Panc1 (cell line): ENCODE results near the gene ARMC2. TPM values are rescaled to one million over a fixed set of nuclear protein-coding genes. Genes with fewer than 3 reads are reported as not detected.

ENCODE experiments used
- ATAC-seq: fragments of 200-7000 bp; cut with Tn5 transposase; 2 replicates; pipeline ENCODE4 v1.9.1; 2020; ENCODE audit warnings: mild to moderate bottlenecking, moderate library complexity
- BruUV-seq: library from RNA; stranded (reverse); fragments of 400-500 nt; replicated peaks from 2 replicates; lab custom pipeline; 2021; lab: Mats Ljungman, UMichigan
- CTCF ChIA-PET: fragments of 300-600 bp; sonication (Branson Sonifier 250); formaldehyde crosslinking; loops from one replicate; lab custom pipeline; 2022; ENCODE audit warnings: antibody characterized with exemption; lab: Charles Lee
- POLR2A ChIA-PET: fragments of 300-600 bp; sonication (Branson Sonifier 250); formaldehyde crosslinking; loops from one replicate; lab custom pipeline; 2022; ENCODE audit warnings: antibody characterized with exemption; lab: Charles Lee
- DNase-seq: peaks from one replicate; pipeline ENCODE4 v3.0.0-alpha.2; 2010; ENCODE audit warnings: low read depth, low spot score
- H3K27ac ChIP-seq: 2 replicates; pipeline ENCODE4 v1.5.1; 2011; ENCODE audit warnings: mild to moderate bottlenecking, low read length, inconsistent platforms
- H3K27me3 ChIP-seq: fragments of 200-500 bp; sonication (Bioruptor generic); 2 replicates; pipeline ENCODE4 v1.6.0; 2014; ENCODE audit warnings: low read length, inconsistent platforms; ENCODE audit not compliant: control insufficient read depth, insufficient read depth
- H3K36me3 ChIP-seq: fragments of 200-500 bp; sonication (Bioruptor generic); 2 replicates; pipeline ENCODE4 v1.5.1; 2014; ENCODE audit warnings: inconsistent platforms, mild to moderate bottlenecking, low read length, moderate library complexity; ENCODE audit not compliant: control insufficient read depth, insufficient read depth
- H3K4me1 ChIP-seq: 2 replicates; pipeline ENCODE4 v1.5.1; 2011; ENCODE audit warnings: inconsistent platforms, mild to moderate bottlenecking, low read length, moderate library complexity; ENCODE audit not compliant: control insufficient read depth, insufficient read depth
- H3K4me3 ChIP-seq, 2 experiments: 2 replicates each; pipeline ENCODE4 v1.5.1; 2011 to 2012; ENCODE audit warnings: low read depth in 2 of 2, low read length in 2 of 2, mild to moderate bottlenecking in 2 of 2, inconsistent platforms in 1 of 2, moderate library complexity in 1 of 2
- H3K9me3 ChIP-seq: fragments of 200-500 bp; sonication (Bioruptor generic); 2 replicates; pipeline ENCODE4 v1.5.1; 2014; ENCODE audit warnings: low read depth, mild to moderate bottlenecking, inconsistent platforms, low read length, moderate library complexity; ENCODE audit not compliant: control insufficient read depth, insufficient read depth
- POLR2AphosphoS5 ChIP-seq: IDR thresholded peaks from 2 replicates; pipeline ENCODE4 v1.6.1; 2012; ENCODE audit warnings: mild to moderate bottlenecking, low read depth, low read length, moderate library complexity
- SIN3A ChIP-seq: IDR thresholded peaks from 2 replicates; pipeline ENCODE4 v1.6.1; 2012; ENCODE audit warnings: low read depth, mild to moderate bottlenecking, low read length, moderate library complexity, borderline replicate concordance; ENCODE audit not compliant: insufficient read depth
- TCF7L2 ChIP-seq: IDR thresholded peaks from 2 replicates; pipeline ENCODE4 v1.6.1; 2011; ENCODE audit warnings: mild to moderate bottlenecking, low read depth, low read length, inconsistent platforms
- in situ Hi-C: cut with HindIII; loops from 2 replicates; pipeline ENCODE4 v1.10.0; 2016; ENCODE audit warnings: low sequenced_read_pairs, low pct_unique_long_range_greater_than_20kb
- intact Hi-C: fragments of 100-400 bp; cut with micrococcal nuclease; formaldehyde crosslinking; loops from one replicate; pipeline ENCODE4 v1.10.0; 2022; ENCODE audit not compliant: unreplicated experiment
- total RNA-seq: library from RNA; stranded (reverse); gene quantifications from one replicate; pipeline ENCODE4 v1.2.1, GENCODE V29; 2021; ENCODE audit not compliant: unreplicated experiment
- TF ChIP-seq, protein P1 (sequence below): fragments of 450-650 bp; IDR thresholded peaks from 2 replicates; pipeline ENCODE4 v1.5.1; 2017; ENCODE audit warnings: mild to moderate bottlenecking
- TF ChIP-seq, protein P2 (sequence below), 2 experiments: IDR thresholded peaks; 2 replicates each; pipeline ENCODE4 v1.6.1; 2011 to 2012; ENCODE audit warnings: low read depth in 2 of 2, control low read depth in 1 of 2, low read length in 1 of 2, mild to moderate bottlenecking in 1 of 2, moderate library complexity in 1 of 2; ENCODE audit not compliant: insufficient read depth in 1 of 2

ARMC2 gene
- total RNA-seq, 1 experiment from 2014 or later, result 9.3 TPM

DNA sequence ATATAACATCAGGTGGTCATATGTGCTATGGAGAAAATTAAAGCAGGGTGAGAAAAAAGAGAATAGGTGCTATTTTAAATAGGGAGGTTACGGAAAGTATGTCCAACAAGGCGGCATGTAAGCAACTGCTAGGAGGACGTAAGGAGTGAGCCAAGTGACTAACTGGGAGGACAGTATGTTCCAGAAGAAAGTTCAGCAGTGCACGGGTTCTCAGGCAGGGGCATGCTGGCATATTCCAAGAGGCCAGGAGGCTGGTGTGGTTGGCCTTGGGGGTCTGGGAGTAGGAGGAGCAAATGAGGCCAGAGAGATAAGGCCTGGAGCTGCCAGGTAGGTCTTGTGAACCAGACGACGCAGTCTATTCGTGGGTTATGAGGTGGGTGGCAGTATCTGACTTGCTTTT lies 112.4 kb downstream of the ARMC2 start:
- DNase-seq (no peak), ATAC-seq (no peak; the same call in 1 of the 2 replicates)
- Histone ChIP-seq H3K9me3 (no peaks in the 10 kb centered on the region), H3K27me3 (no peaks in the 10 kb centered on the region), H3K27ac (no peak overlapping the region), H3K36me3 (no peaks in the 10 kb centered on the region), H3K4me3 (no peak overlapping the region), H3K4me1 (no peaks in the 10 kb centered on the region)
- intact Hi-C loops (no loop called here), in situ Hi-C loops (no loop called here)
- CTCF ChIA-PET, result no interaction called here
- BruUV-seq, result no TSS peak
- POLR2A ChIA-PET, result no interaction called here
- TF ChIP-seq SIN3A (no peak), TCF7L2 (no peak), POLR2AphosphoS5 (no peak)
- TF ChIP-seq, protein P1, sequence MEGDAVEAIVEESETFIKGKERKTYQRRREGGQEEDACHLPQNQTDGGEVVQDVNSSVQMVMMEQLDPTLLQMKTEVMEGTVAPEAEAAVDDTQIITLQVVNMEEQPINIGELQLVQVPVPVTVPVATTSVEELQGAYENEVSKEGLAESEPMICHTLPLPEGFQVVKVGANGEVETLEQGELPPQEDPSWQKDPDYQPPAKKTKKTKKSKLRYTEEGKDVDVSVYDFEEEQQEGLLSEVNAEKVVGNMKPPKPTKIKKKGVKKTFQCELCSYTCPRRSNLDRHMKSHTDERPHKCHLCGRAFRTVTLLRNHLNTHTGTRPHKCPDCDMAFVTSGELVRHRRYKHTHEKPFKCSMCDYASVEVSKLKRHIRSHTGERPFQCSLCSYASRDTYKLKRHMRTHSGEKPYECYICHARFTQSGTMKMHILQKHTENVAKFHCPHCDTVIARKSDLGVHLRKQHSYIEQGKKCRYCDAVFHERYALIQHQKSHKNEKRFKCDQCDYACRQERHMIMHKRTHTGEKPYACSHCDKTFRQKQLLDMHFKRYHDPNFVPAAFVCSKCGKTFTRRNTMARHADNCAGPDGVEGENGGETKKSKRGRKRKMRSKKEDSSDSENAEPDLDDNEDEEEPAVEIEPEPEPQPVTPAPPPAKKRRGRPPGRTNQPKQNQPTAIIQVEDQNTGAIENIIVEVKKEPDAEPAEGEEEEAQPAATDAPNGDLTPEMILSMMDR, result no peak
- TF ChIP-seq, protein P2, sequence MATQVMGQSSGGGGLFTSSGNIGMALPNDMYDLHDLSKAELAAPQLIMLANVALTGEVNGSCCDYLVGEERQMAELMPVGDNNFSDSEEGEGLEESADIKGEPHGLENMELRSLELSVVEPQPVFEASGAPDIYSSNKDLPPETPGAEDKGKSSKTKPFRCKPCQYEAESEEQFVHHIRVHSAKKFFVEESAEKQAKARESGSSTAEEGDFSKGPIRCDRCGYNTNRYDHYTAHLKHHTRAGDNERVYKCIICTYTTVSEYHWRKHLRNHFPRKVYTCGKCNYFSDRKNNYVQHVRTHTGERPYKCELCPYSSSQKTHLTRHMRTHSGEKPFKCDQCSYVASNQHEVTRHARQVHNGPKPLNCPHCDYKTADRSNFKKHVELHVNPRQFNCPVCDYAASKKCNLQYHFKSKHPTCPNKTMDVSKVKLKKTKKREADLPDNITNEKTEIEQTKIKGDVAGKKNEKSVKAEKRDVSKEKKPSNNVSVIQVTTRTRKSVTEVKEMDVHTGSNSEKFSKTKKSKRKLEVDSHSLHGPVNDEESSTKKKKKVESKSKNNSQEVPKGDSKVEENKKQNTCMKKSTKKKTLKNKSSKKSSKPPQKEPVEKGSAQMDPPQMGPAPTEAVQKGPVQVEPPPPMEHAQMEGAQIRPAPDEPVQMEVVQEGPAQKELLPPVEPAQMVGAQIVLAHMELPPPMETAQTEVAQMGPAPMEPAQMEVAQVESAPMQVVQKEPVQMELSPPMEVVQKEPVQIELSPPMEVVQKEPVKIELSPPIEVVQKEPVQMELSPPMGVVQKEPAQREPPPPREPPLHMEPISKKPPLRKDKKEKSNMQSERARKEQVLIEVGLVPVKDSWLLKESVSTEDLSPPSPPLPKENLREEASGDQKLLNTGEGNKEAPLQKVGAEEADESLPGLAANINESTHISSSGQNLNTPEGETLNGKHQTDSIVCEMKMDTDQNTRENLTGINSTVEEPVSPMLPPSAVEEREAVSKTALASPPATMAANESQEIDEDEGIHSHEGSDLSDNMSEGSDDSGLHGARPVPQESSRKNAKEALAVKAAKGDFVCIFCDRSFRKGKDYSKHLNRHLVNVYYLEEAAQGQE (IDR thresholded peaks at IDR 0.05; ENCODE audit: insufficient read depth in 1 of 2, low read depth in 2 of 2, low read length in 1 of 2), result no peak

DNA sequence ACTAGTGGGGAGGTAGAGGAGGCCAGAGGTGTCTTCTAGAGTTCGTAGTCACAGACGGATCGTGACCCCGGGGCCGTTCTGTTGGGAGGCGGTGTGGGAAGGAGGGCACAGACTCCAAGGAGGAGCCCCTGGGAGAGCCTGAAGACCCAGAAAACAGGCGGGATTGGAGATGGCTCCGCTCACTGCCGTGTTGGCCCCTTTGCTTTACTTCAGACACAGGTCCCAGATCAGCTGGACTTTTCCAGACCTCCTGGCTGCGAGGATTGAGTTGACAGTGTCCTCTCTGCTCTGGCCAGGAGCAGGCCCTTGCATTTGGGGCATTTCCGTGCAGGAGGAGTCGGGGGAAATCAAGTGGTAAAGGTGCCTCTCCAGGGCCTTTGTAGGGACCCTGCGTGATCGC lies 112.9 kb downstream of the ARMC2 start:
- H3K27ac ChIP-seq, result no peak overlapping the region
- DNase-seq, result no peak
- CTCF ChIA-PET, result no interaction called here
- in situ Hi-C loops (no loop called here), intact Hi-C loops (no loop called here)
- no peaks in the 10 kb centered on the region for H3K27me3 ChIP-seq
- H3K4me1 ChIP-seq, result no peaks in the 10 kb centered on the region
- BruUV-seq, result no TSS peak
- POLR2A ChIA-PET, result no interaction called here
- no peak for TF ChIP-seq TCF7L2
- TF ChIP-seq SIN3A, result no peak
- TF ChIP-seq, protein P1, result no peak
- no peak for TF ChIP-seq POLR2AphosphoS5
- TF ChIP-seq, protein P2 (IDR thresholded peaks at IDR 0.05; ENCODE audit: insufficient read depth in 1 of 2, low read depth in 2 of 2, low read length in 1 of 2), result no peak
- H3K9me3 ChIP-seq, result no peaks in the 10 kb centered on the region
- no peak for ATAC-seq
- H3K4me3 ChIP-seq, result no peak overlapping the region
- no peaks in the 10 kb centered on the region for H3K36me3 ChIP-seq
